ENCODE results near the gene ATOX1. TPM values are rescaled to one million over a fixed set of nuclear protein-coding genes. Genes with fewer than 3 reads are reported as not detected.

ATOX1 gene
- total and polyA plus RNA-seq, 4 experiments from 2014 or later: 28.2 to 64.5 (median 36.9) TPM

GRCh38 chr5:151696470-151697061 lies 61.9 kb downstream of the ATOX1 start:
- intact Hi-C loops (cut with micrococcal nuclease): no loop called here

GRCh38 chr5:151695464-151695863 lies 63.0 kb downstream of the ATOX1 start:
- H3K4me3 ChIP-seq (ENCODE audit: low read length in 2 of 2): no peak overlapping the region
- Mint-ChIP-seq H3K36me3 (no peaks in the 10 kb centered on the region), H3K4me1 (no peaks in the 10 kb centered on the region), H3K27me3 (peaks cover 8 to 15% of the 10 kb centered on the region in 2 donors), H3K4me3 (no peak overlapping the region), H3K27ac (no peak overlapping the region), H3K9me3 (no peaks in the 10 kb centered on the region)
- H3K9me3 ChIP-seq (ENCODE audit: control insufficient read depth in 1 of 2, low read length in 2 of 2): no peaks in the 10 kb centered on the region
- intact Hi-C loops (cut with micrococcal nuclease): no loop called here
- no peak for DNase-seq
- H3K4me1 ChIP-seq (ENCODE audit: insufficient read depth, low read length): no peaks in the 10 kb centered on the region
- ChIA-PET POLR2A (ENCODE audit: partially characterized antibody) (no interaction called here), CTCF (ENCODE audit: partially characterized antibody) (interaction anchor here (1.2 kb wide), 2 partner anchors 11 to 44 kb away, joined by 3 to 4 read pairs; no protein-coding TSS in a partner anchor)
- H3K36me3 ChIP-seq (ENCODE audit: insufficient read depth, low read length): no peaks in the 10 kb centered on the region
- no peaks in the 10 kb centered on the region for H3K27me3 ChIP-seq (ENCODE audit: insufficient read depth, low read length)
- no peak overlapping the region for H3K27ac ChIP-seq (ENCODE audit: low read depth, low read length)

More at GRCh38 chr5:151696470-151697061, 61.9 kb downstream of the ATOX1 start:
- Histone ChIP-seq H3K36me3 (ENCODE audit: insufficient read depth, low read length) (no peaks in the 10 kb centered on the region), H3K9me3 (ENCODE audit: control insufficient read depth in 1 of 2, low read length in 2 of 2) (no peaks in the 10 kb centered on the region), H3K27ac (ENCODE audit: low read depth, low read length) (no peak overlapping the region), H3K4me1 (ENCODE audit: insufficient read depth, low read length) (no peaks in the 10 kb centered on the region), H3K4me3 (ENCODE audit: low read length in 2 of 2) (no peak overlapping the region), H3K27me3 (ENCODE audit: insufficient read depth, low read length) (no peaks in the 10 kb centered on the region)
- Mint-ChIP-seq H3K27me3 (peaks cover 9 to 15% of the 10 kb centered on the region in 2 donors), H3K4me3 (no peak overlapping the region), H3K27ac (no peak overlapping the region), H3K4me1 (no peaks in the 10 kb centered on the region), H3K9me3 (no peaks in the 10 kb centered on the region), H3K36me3 (no peaks in the 10 kb centered on the region)
- DNase-seq: no peak
- CTCF ChIA-PET (ENCODE audit: partially characterized antibody): interaction anchor here (1.2 kb wide), 1 partner anchor 13 kb away, joined by 3 read pairs; no protein-coding TSS in a partner anchor
- POLR2A ChIA-PET (ENCODE audit: partially characterized antibody): no interaction called here

GRCh38 chr5:151694035-151694485 lies 64.4 kb downstream of the ATOX1 start:
- H3K36me3 ChIP-seq (ENCODE audit: insufficient read depth, low read length): no peaks in the 10 kb centered on the region
- ChIA-PET CTCF (ENCODE audit: partially characterized antibody) (no interaction called here), POLR2A (ENCODE audit: partially characterized antibody) (no interaction called here)
- no peak for DNase-seq
- H3K4me3 Mint-ChIP-seq: no peak overlapping the region
- H3K36me3 Mint-ChIP-seq: no peaks in the 10 kb centered on the region
- no peak overlapping the region for H3K27ac Mint-ChIP-seq
- H3K4me3 ChIP-seq (ENCODE audit: low read length in 2 of 2): no peak overlapping the region
- no peaks in the 10 kb centered on the region for H3K4me1 Mint-ChIP-seq
- H3K9me3 Mint-ChIP-seq: peaks cover 0 to under 1% (median 0%) of the 10 kb centered on the region in 8 donors
- H3K9me3 ChIP-seq (ENCODE audit: control insufficient read depth in 1 of 2, low read length in 2 of 2): no peaks in the 10 kb centered on the region
- intact Hi-C loops (cut with micrococcal nuclease): no loop called here
- H3K27me3 ChIP-seq (ENCODE audit: insufficient read depth, low read length): no peaks in the 10 kb centered on the region
- no peaks in the 10 kb centered on the region for H3K4me1 ChIP-seq (ENCODE audit: insufficient read depth, low read length)
- H3K27me3 Mint-ChIP-seq: peaks cover 8 to 14% of the 10 kb centered on the region in 2 donors
- no peak overlapping the region for H3K27ac ChIP-seq (ENCODE audit: low read depth, low read length)

Other genes with a start within 250 kb of the ATOX1 start
- not detected for gene FAT2, start 167.3 kb downstream of the ATOX1 start, total RNA-seq
- not detected for gene FAT2, start 167.3 kb downstream of the ATOX1 start, polyA plus RNA-seq
- under 1 TPM; 0.19 to 0.47 TPM for gene SPARC, start 71.7 kb downstream of the ATOX1 start, total RNA-seq
- gene SPARC, start 71.7 kb downstream of the ATOX1 start, polyA plus RNA-seq: under 1 TPM in 1 of 2 donors, not detected in 1; 0.37 TPM
- 100 to 1,000 TPM; 189 to 193 TPM for gene G3BP1, start 13.3 kb upstream of the ATOX1 start, total RNA-seq
- gene G3BP1, start 13.3 kb upstream of the ATOX1 start, polyA plus RNA-seq: 100 to 1,000 TPM; 178 to 188 TPM
- not detected for gene GLRA1, start 166.2 kb upstream of the ATOX1 start, total RNA-seq
- not detected for gene GLRA1, start 166.2 kb upstream of the ATOX1 start, polyA plus RNA-seq